ENCODE data around the gene TMEM196.

TMEM196 gene

DNA sequence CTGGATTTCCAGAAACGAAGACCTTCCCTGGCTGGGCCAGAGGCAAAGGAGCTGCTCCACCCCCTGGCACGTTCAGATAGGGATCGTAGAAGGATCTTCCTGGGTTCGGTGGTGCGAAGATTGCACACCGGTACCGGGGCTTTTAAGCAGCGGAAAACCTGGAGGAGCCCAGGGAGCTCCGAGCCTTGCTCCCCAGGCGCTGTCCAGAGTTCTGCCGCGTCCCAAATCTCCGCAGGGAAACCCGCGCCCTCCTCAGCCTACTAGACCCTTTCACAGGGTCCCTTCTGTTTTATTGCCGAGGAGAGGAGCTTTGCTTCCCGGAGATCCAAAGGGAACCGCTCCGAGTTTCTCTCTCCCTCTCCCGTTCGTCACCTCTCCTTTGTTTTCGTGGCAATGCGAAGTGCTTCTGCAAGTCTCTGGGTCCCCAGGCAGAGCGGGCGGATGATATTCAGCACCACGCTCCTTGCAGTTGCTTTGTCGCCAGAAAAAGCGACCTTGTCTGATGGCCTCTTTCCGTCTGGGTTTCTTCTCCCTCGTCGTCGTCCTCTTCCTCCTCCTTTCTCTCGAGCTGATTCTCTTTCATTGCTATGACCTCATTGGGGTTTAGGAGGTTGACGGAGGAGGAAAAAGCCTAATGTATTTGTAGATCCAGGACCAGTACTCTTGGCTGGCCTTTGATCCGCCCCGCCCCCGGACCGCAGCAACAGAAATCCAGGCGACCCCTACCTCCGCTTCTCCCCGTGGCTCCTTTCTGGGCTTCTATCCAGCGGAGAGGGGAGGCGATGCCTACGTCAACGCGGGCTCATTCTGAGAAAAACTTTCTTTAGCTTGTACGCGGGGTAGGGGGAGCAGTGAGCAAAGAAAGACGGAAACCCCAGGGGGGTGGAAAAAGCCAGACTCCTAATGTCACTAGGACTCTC lies at the start of gene TMEM196:
TMEM196 (minus strand) TSS at position 777 of the 920 bp plus-strand sequence. CDS start 921 bp downstream, outside the sequence.
- DNase-seq: no peak

DNA sequence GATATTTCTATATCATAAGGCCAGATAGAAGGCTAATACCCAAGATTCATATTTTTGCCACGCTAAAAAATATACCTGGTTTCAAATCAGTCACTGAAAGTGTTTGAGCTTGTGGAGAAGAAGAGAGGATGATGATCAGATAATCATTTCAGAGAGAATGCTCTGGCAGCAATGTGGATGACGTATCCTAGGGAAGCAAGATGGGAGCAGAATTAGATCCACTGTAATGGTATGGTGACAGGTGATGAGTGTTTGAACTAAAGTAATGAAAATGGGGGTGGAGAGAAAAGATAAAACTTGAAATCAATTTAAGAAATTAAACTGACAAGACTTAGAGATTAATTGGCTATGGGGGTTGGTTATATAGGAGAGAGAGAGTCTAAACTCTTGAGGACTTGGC lies 42.7 kb upstream of the TMEM196 start:
- DNase-seq: no peak

DNA sequence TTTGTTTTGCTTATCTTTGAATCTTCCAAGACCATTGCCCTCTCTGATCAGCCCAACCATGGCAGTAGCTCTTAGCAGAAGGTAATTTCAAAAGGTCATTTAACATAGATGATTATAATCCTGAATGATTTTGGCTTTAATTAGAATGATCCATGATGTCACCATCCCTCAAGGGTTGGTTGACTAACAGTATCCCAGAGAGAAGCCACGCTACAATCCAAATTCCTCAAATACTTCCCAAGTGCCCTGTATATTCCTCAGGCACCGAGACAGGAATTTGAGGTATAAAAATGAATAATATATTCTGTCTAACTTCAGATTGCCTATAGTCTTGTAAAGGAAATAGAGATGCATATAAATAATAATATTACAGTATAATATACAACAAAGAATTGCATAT lies 42.1 kb upstream of the TMEM196 start:
- DNase-seq: no peak

- DNase-seq: no peak
These were observed 41.4 kb upstream of the TMEM196 start for GRCh38 chr7:19814776-19815175.

DNA sequence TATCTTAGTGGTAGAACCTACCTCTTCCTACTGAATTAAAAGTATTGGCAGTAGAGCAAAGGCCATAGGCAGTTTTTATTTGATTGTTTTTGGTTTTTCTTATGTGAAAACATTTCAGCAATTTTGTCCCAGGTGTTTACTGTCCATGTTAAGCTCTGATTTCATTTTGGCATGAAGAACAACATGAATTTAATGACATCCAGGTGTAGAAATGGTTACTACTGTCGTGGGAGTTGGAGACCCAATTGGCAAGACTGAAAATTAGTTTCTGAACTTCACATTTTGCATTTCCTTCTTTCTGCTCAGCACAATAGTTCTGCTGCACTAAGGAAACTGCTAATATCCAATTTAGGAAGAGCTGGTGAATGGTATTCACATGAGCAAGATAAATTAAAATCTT lies 38.0 kb upstream of the TMEM196 start:
- DNase-seq: no peak

DNA sequence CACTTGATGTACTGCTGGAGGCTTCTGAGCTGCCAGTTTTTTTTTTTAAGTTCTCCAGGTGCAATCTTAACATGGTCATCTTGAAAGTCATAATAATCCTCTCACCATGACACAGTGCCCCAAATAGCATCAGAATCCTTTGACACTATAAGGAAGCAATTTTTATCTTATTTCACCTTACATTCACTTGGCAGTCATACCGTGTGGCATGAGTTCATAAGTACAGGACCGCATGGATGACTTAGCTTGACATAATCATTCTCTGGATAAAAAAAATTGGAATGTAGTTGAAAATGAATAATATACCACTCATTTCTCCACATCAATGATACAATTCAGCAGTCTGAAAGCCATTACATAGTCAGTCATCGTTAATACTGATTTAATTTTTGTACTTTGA lies 25.6 kb upstream of the TMEM196 start:
- no peak for DNase-seq

DNA sequence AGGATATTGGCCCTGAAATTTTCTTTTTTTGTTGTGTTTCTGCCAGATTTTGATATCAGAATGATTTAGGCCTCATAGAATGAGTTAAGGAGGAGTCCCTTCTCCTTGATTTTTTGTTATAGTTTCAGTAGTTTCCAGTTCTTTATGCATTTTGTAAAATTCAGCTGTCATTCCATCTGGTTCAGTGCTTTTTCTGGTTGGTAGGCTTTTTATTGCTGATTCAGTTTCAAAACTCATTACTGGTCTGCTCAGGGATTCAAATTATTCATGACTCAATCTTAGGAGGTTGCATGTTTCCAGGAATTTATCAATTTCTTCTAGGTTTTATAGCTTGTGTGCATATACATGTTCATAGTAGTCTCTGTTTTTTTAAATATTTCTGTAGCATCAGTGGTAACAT lies 10.1 kb upstream of the TMEM196 start:
- no peak for DNase-seq

GRCh38 chr7:19776981-19777380 lies 3.6 kb upstream of the TMEM196 start:
- DNase-seq: no peak

DNA sequence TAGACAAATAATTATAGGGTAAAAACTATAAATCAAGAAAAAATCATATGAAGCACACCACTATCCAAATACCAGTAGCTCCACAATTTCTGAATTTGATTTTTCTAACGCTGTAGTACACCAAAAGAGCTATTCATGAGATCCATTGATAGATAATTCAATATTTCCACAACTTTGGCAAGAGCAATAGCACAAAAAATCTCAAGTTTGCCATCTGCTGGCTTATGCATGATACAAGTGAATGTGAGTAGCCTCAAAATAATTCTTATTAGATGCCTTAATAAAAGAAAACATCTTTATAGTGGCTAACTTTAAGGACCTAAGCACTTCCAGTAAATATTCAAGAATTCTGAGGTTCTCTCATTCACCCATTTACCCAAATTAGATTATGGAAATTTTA lies 2.2 kb upstream of the TMEM196 start:
- no peak for DNase-seq

DNA sequence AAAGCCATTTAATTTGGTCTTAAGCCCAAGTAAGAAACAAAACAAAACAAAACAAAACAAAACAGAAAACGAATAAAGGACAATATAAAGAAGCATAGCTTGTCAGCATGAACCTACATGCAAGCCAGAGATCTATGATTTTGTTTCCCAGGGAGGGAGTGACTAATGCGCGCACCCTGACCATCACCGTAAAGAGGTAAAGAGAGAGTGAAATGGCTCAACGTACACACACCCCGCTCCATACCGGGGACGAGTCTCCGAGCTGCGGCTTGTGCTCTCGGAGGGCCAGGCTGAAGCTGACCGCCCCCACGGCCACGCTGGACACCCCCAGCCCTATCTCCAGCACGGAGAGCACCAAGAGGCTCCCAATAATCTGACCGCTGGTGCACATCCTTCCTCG lies 1.1 kb downstream of the TMEM196 start:
- DNase-seq: no peak

DNA sequence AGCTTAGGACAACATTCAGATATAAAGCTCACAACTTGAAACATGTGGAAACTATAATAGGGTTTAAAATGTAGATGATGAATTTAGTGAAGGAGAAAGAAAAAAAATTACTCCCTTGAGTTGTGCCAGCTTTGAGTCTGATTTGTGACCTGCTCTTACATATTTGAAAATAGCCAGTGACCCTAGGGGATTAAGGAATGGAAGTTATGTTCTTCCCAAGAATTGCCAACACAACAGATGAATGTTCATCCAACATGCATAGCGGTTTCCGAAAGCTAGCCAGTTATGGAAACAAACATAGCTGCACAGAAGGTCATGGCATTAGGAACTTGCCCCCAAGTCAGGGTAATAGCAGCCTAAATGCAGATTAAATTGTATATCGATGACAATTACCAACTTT lies 10.8 kb downstream of the TMEM196 start:
- no peak for DNase-seq

GRCh38 chr7:19754521-19755116 lies 18.8 kb downstream of the TMEM196 start:
- DNase-seq: peak; percentile 26

- DNase-seq: no peak
These were observed 21.4 kb downstream of the TMEM196 start for GRCh38 chr7:19752020-19752419.

DNA sequence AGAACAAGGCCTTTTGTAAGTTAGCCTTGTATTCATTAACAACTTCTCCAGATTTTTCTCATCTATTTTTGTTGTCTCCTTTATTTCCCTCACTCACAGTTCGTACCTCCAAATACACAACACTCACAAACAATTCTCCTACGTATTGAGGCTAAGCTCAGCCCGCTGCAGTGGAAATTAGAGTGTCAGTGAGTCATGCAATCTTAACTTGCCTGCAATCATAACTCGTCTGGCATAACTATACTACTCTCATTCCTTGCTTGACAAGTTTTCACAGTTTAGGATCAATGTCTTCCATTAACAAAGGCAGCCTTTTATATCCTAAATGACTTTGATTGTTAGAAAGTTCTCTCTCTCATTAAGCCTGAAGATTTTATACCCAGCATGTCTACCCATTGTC lies 23.8 kb downstream of the TMEM196 start:
- no peak for DNase-seq

DNA sequence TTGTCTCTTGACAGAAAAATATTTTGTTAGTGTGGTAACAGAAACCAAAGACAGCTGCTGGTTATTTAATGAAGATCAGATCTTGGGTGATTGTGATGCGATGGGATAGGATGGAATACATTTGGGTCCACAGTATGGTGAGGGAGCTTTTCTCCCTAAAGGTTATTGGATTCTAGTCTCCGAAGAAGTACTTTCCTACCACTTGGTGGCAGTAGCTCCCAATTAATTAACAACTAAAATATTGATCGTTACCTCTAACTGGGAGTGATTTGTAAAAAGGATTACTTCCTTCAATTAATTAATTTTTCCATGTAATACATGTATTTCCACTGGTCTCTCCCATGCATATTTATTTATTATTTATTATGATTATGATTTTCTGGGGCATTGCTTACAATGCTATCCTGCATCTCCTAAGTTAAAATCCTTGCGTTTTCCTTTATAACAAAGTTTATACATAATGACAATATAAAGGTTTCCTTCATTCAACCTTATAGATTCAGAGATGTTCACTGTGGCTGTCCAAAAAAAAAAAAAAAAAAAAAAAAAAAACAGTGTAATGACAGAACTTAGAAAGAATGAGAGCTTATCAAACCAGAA lies 25.6 kb downstream of the TMEM196 start:
- peak; percentile 4 for DNase-seq

- DNase-seq: no peak
These were observed 29.3 kb downstream of the TMEM196 start for GRCh38 chr7:19744075-19744474.

- DNase-seq: no peak
These were observed 44.7 kb downstream of the TMEM196 start for GRCh38 chr7:19728716-19729115.

- no peak for DNase-seq
These were observed 47.6 kb downstream of the TMEM196 start for GRCh38 chr7:19725770-19726169.

- DNase-seq: no peak
These were observed 57.9 kb downstream of the TMEM196 start for GRCh38 chr7:19715499-19715898.

- peak; percentile 70 for DNase-seq
These were observed 59.7 kb downstream of the TMEM196 start for GRCh38 chr7:19713676-19714075.

DNA sequence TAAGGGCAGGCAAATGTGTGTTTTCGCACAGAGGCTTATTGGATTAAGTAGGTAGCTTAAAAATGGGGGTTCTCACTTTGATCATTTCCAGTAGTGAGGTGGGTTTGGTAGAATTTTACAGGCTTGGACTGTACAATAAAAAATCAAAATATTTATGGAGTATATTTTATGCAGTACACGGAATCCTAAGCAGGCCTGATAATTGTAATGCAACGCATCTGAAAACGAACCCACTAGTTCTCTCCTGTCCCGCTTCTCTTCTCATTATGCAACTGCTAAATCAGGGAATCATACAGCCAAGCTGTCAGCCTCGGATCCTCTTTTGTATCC lies 64.2 kb downstream of the TMEM196 start:
- DNase-seq: no peak

DNA sequence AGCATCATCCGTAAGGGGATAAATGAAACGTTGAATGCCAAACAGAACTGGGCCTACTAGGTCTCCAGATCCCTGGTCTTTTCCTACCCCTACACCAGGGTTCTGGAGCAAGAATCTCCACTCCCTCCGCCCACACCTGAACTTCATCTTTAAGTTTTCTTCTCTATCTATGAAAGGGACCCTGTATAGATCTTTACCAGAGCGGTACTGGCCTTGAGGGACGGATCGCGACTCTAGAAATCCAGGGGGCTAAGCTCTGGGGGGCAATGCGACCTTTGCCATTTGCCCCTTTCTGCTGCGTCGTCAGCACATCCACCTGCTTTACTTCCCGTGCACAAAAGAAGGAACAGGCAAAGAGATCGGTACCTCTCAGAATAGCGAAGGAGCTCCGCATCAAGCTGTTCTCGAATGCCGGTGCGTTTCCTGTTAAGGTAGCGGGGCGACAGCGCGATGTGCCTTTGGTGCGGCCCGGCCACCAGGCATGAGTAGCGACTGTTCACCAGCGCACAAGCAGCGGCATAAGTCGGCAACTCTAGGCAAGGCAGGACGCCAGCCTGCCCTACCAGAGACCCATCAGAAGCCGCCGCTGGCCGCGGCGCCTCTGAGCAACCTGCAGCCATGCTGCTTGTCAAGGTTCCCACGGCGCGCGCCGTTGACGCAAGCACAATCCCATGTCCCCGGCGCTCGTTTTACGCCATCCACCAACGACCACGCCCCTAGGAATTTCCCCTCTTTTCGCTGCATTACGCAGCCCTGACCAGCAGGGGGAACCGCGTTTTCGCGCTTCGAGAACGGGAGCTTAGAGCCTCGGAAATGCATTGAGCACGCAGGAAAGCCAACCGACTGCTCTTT lies 64.8 kb downstream of the TMEM196 start, which contains the start of gene POLR1F:
POLR1F (minus strand) TSS at position 641 of the 852 bp plus-strand sequence; CDS start at position 620, 21 bp downstream.
- peak; percentile 97 for DNase-seq

- no peak for DNase-seq
These were observed 66.2 kb downstream of the TMEM196 start for GRCh38 chr7:19707240-19707639.
